ENCODE data around the gene NOTCH4.

DNA sequence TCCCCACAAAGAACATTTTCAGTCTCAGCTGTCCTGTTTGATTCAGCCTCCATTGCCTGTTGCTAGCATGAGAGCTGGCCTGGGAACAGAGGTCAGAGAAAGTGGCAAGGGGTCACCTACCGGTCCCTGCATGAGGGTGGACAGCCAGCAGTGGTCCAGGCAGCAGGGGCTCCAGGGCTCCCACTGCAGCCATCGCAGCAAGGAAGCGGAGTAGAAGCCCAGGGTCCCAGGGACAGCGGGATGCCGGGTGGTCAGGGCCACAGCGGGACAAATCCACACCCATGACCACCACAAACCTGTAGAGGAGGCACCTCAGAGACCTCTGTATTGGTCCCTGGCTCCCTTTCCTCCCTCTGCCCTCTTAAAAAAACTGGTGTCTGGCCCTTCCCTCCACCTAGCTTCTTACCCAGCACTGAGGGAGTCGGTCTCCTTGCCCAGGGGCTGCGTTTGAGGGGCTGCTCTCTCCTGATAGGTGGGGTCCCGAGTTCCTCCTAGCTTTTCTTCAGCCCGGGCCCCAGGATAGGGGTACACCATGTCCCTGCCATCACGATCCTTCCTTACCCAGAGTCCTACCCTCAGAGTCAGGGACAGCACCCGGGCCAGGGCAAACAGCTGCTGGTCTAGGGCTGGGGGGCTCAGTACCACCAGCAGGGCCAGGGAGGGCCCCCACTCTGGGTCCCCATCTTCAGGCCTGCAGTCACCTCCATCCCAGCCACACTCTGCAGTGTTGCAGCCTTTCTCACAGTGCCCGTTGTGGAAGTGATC lies 23.0 kb downstream of the NOTCH4 start:
- TF ChIP-seq NFIC (IDR thresholded peaks at IDR 0.05) (no peak), CEBPB (IDR thresholded peaks at IDR 0.05) (no peak), EGR1 (IDR thresholded peaks at IDR 0.05) (no peak), CREB1 (IDR thresholded peaks at IDR 0.05; ENCODE audit: low read depth) (no peak), YY1 (IDR thresholded peaks at IDR 0.05; ENCODE audit: low read depth) (no peak), RAD21 (IDR thresholded peaks at IDR 0.05; ENCODE audit: low read depth) (no peak), FOXM1 (IDR thresholded peaks at IDR 0.05; ENCODE audit: borderline replicate concordance, low read depth) (no peak), EP300 (IDR thresholded peaks at IDR 0.05; ENCODE audit: borderline replicate concordance) (no peak), TAF1 (IDR thresholded peaks at IDR 0.05; ENCODE audit: low read depth) (no peak)
- TF ChIP-seq, protein P1, sequence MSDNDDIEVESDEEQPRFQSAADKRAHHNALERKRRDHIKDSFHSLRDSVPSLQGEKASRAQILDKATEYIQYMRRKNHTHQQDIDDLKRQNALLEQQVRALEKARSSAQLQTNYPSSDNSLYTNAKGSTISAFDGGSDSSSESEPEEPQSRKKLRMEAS (IDR thresholded peaks at IDR 0.05), result no peak
- TF ChIP-seq, protein P2, sequence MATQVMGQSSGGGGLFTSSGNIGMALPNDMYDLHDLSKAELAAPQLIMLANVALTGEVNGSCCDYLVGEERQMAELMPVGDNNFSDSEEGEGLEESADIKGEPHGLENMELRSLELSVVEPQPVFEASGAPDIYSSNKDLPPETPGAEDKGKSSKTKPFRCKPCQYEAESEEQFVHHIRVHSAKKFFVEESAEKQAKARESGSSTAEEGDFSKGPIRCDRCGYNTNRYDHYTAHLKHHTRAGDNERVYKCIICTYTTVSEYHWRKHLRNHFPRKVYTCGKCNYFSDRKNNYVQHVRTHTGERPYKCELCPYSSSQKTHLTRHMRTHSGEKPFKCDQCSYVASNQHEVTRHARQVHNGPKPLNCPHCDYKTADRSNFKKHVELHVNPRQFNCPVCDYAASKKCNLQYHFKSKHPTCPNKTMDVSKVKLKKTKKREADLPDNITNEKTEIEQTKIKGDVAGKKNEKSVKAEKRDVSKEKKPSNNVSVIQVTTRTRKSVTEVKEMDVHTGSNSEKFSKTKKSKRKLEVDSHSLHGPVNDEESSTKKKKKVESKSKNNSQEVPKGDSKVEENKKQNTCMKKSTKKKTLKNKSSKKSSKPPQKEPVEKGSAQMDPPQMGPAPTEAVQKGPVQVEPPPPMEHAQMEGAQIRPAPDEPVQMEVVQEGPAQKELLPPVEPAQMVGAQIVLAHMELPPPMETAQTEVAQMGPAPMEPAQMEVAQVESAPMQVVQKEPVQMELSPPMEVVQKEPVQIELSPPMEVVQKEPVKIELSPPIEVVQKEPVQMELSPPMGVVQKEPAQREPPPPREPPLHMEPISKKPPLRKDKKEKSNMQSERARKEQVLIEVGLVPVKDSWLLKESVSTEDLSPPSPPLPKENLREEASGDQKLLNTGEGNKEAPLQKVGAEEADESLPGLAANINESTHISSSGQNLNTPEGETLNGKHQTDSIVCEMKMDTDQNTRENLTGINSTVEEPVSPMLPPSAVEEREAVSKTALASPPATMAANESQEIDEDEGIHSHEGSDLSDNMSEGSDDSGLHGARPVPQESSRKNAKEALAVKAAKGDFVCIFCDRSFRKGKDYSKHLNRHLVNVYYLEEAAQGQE (IDR thresholded peaks at IDR 0.05; ENCODE audit: low read depth), result no peak
